HEK293 (cell line): ENCODE results near the gene BICRAL.

Experiments used
- GLIS1 ChIP-seq: fragments of 450-650 bp; formaldehyde crosslinking; IDR thresholded peaks from 2 replicates; pipeline ENCODE4 v1.5.1; 2016; ENCODE audit warnings: missing biosample characterization, missing genetic modification characterization
- KLF1 ChIP-seq: fragments of 450-650 bp; formaldehyde crosslinking; IDR thresholded peaks from 2 replicates; pipeline ENCODE4 v1.5.1; 2016; ENCODE audit warnings: missing biosample characterization, missing genetic modification characterization
- SCRT2 ChIP-seq: fragments of 450-650 bp; formaldehyde crosslinking; IDR thresholded peaks from 2 replicates; pipeline ENCODE4 v1.5.1; 2016; ENCODE audit warnings: missing biosample characterization, missing genetic modification characterization
- SP3 ChIP-seq: fragments of 450-650 bp; formaldehyde crosslinking; IDR thresholded peaks from 2 replicates; pipeline ENCODE4 v1.5.1; 2016; ENCODE audit warnings: missing biosample characterization, missing genetic modification characterization
- SP7 ChIP-seq: fragments of 450-650 bp; formaldehyde crosslinking; IDR thresholded peaks from 2 replicates; pipeline ENCODE4 v1.5.1; 2016; ENCODE audit warnings: missing biosample characterization, missing genetic modification characterization
- TRIM28 ChIP-seq: IDR thresholded peaks from 2 replicates; pipeline ENCODE4 v1.6.1; 2011; ENCODE audit warnings: low read length, control low read depth, borderline replicate concordance
- ZBTB48 ChIP-seq: fragments of 450-650 bp; formaldehyde crosslinking; IDR thresholded peaks from 2 replicates; pipeline ENCODE4 v1.5.1; 2016; ENCODE audit warnings: missing biosample characterization, missing genetic modification characterization
- ZFP37 ChIP-seq: fragments of 450-650 bp; formaldehyde crosslinking; IDR thresholded peaks from 2 replicates; pipeline ENCODE4 v1.5.1; 2016; ENCODE audit warnings: missing biosample characterization, missing genetic modification characterization
- ZNF16 ChIP-seq: fragments of 450-650 bp; formaldehyde crosslinking; IDR thresholded peaks from 2 replicates; pipeline ENCODE4 v1.5.1; 2016; ENCODE audit warnings: low read depth, missing biosample characterization, missing genetic modification characterization
- ZNF174 ChIP-seq: fragments of 450-650 bp; formaldehyde crosslinking; IDR thresholded peaks from 2 replicates; pipeline ENCODE4 v1.5.0; 2017; ENCODE audit warnings: missing biosample characterization, mild to moderate bottlenecking, missing genetic modification characterization
- ZNF221 ChIP-seq: fragments of 450-650 bp; formaldehyde crosslinking; IDR thresholded peaks from 2 replicates; pipeline ENCODE4 v1.5.1; 2017; ENCODE audit warnings: missing biosample characterization, missing genetic modification characterization, borderline replicate concordance
- ZNF335 ChIP-seq: fragments of 450-650 bp; formaldehyde crosslinking; conservative IDR thresholded peaks from 2 replicates; pipeline ENCODE4 v1.5.1; 2016; ENCODE audit warnings: missing biosample characterization, missing genetic modification characterization
- ZNF362 ChIP-seq: fragments of 450-650 bp; formaldehyde crosslinking; IDR thresholded peaks from 2 replicates; pipeline ENCODE4 v1.5.1; 2016; ENCODE audit warnings: missing biosample characterization, missing genetic modification characterization
- ZNF391 ChIP-seq: fragments of 450-650 bp; formaldehyde crosslinking; IDR thresholded peaks from 2 replicates; pipeline ENCODE4 v1.5.1; 2016; ENCODE audit warnings: low read depth, missing biosample characterization, missing genetic modification characterization, borderline replicate concordance
- ZNF530 ChIP-seq: fragments of 450-650 bp; formaldehyde crosslinking; IDR thresholded peaks from 2 replicates; pipeline ENCODE4 v1.5.1; 2016; ENCODE audit warnings: low read depth, missing biosample characterization, missing genetic modification characterization
- ZNF571 ChIP-seq: fragments of 450-650 bp; formaldehyde crosslinking; IDR thresholded peaks from 2 replicates; pipeline ENCODE4 v1.5.0; 2017; ENCODE audit warnings: missing biosample characterization, missing genetic modification characterization
- ZNF704 ChIP-seq: fragments of 450-650 bp; formaldehyde crosslinking; IDR thresholded peaks from 2 replicates; pipeline ENCODE4 v1.5.1; 2016; ENCODE audit warnings: missing biosample characterization, missing genetic modification characterization
- ZNF707 ChIP-seq: fragments of 450-650 bp; formaldehyde crosslinking; IDR thresholded peaks from 2 replicates; pipeline ENCODE4 v1.5.1; 2016; ENCODE audit warnings: missing biosample characterization, missing genetic modification characterization
- ZSCAN16 ChIP-seq: fragments of 450-650 bp; formaldehyde crosslinking; IDR thresholded peaks from 2 replicates; pipeline ENCODE4 v1.5.1; 2016; ENCODE audit warnings: missing biosample characterization, missing genetic modification characterization
- ZSCAN30 ChIP-seq: fragments of 450-650 bp; IDR thresholded peaks from 2 replicates; pipeline ENCODE4 v1.5.1; 2018; ENCODE audit warnings: missing biosample characterization, mild to moderate bottlenecking, missing genetic modification characterization, moderate library complexity
- TF ChIP-seq, protein P1 (sequence below): fragments of 450-650 bp; formaldehyde crosslinking; IDR thresholded peaks from 2 replicates; pipeline ENCODE4 v1.5.1; 2017; ENCODE audit warnings: missing biosample characterization, mild to moderate bottlenecking, missing genetic modification characterization, moderate library complexity
- TF ChIP-seq, protein P2 (sequence below): fragments of 450-650 bp; formaldehyde crosslinking; IDR thresholded peaks from 2 replicates; pipeline ENCODE4 v1.5.1; 2017; ENCODE audit warnings: missing biosample characterization, missing genetic modification characterization
- TF ChIP-seq, protein P3 (sequence below): fragments of 450-650 bp; formaldehyde crosslinking; IDR thresholded peaks from 2 replicates; pipeline ENCODE4 v1.5.1; 2017; ENCODE audit warnings: missing biosample characterization, missing genetic modification characterization
- TF ChIP-seq, protein P4 (sequence below): fragments of 450-650 bp; formaldehyde crosslinking; IDR thresholded peaks from 2 replicates; pipeline ENCODE4 v1.5.1; 2016; ENCODE audit warnings: missing biosample characterization, missing genetic modification characterization, borderline replicate concordance

Gene BICRAL

DNA sequence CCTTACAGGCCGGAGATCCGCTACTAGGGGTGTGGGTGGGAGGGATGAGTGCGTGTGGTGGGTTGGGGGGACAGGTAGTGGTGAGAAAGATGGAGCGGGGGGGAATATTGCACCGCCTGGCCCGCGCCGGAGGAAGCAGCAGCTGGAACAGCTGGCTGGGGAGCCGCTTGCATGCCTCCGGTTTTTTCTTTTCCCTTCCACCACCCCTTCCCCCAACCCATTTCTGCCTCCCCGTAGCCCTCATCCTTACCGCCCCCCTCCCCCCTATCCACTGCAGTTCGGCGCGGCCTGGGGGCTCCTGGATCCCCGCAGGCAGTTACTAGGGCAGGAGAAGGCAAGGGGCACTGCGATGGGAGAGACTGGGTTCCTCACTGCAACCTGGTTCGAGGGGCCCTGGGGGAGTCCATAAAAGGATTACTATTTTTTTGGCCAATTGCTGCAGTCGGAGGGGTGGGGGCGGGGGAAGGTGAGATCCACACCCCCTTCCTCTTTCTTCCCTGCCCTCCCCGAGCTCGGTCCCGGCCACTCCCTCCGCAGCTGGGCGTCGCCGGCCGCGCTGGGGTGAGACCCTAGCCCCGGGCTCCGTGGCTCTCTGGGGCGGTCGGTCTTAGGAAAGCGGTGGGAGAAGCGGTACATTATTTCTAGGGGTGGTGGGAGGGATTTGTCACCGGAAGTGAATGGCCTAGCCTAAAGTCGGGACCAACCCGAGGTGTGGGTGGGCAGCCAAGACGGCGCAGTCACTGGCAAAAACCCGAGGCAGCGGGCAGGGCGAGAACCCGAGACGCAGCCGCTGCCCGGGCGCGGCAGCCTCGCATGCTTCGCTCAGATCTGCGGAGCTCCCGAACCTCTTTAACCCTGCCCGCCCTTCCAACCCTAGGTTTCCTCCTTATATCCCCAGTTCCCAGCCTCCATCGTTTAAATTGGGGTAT lies 35.1 kb upstream of the BICRAL start (continued):
- TF ChIP-seq ZBTB48 (peak; percentile 83), ZNF362 (tag by site-specific recombination) (peak; percentile 64; the same call in 1 of the 2 replicates), KLF1 (peak; percentile 97), ZNF704 (tag by site-specific recombination) (no peak), ZNF16 (tag by site-specific recombination) (no peak), ZSCAN16 (tag by site-specific recombination) (no peak), ZNF391 (tag by site-specific recombination) (peak; percentile 79; the same call in 1 of the 2 replicates), ZNF174 (no peak), ZNF335 (tag by site-specific recombination) (peak; percentile 92), ZNF530 (tag by site-specific recombination) (no peak), SCRT2 (tag by site-specific recombination) (no peak), ZNF707 (tag by site-specific recombination) (no peak), SP7 (peak; percentile 13), ZNF571 (no peak), TRIM28 (no peak), GLIS1 (tag by site-specific recombination) (peak; percentile 48; the same call in 1 of the 2 replicates), ZFP37 (tag by site-specific recombination) (peak; percentile 48; the same call in 1 of the 2 replicates), ZSCAN30 (peak; percentile 84), SP3 (peak; percentile 84), ZNF221 (tag by site-specific recombination) (no peak)
- TF ChIP-seq, protein P1, sequence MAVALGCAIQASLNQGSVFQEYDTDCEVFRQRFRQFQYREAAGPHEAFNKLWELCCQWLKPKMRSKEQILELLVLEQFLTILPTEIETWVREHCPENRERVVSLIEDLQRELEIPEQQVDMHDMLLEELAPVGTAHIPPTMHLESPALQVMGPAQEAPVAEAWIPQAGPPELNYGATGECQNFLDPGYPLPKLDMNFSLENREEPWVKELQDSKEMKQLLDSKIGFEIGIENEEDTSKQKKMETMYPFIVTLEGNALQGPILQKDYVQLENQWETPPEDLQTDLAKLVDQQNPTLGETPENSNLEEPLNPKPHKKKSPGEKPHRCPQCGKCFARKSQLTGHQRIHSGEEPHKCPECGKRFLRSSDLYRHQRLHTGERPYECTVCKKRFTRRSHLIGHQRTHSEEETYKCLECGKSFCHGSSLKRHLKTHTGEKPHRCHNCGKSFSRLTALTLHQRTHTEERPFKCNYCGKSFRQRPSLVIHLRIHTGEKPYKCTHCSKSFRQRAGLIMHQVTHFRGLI: peak; percentile 25; the same call in 1 of the 2 replicates
- TF ChIP-seq, protein P2, sequence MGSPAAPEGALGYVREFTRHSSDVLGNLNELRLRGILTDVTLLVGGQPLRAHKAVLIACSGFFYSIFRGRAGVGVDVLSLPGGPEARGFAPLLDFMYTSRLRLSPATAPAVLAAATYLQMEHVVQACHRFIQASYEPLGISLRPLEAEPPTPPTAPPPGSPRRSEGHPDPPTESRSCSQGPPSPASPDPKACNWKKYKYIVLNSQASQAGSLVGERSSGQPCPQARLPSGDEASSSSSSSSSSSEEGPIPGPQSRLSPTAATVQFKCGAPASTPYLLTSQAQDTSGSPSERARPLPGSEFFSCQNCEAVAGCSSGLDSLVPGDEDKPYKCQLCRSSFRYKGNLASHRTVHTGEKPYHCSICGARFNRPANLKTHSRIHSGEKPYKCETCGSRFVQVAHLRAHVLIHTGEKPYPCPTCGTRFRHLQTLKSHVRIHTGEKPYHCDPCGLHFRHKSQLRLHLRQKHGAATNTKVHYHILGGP (tag by site-specific recombination): no peak
- TF ChIP-seq, protein P3, sequence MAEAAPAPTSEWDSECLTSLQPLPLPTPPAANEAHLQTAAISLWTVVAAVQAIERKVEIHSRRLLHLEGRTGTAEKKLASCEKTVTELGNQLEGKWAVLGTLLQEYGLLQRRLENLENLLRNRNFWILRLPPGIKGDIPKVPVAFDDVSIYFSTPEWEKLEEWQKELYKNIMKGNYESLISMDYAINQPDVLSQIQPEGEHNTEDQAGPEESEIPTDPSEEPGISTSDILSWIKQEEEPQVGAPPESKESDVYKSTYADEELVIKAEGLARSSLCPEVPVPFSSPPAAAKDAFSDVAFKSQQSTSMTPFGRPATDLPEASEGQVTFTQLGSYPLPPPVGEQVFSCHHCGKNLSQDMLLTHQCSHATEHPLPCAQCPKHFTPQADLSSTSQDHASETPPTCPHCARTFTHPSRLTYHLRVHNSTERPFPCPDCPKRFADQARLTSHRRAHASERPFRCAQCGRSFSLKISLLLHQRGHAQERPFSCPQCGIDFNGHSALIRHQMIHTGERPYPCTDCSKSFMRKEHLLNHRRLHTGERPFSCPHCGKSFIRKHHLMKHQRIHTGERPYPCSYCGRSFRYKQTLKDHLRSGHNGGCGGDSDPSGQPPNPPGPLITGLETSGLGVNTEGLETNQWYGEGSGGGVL (tag by site-specific recombination): peak; percentile 94
- TF ChIP-seq, protein P4, sequence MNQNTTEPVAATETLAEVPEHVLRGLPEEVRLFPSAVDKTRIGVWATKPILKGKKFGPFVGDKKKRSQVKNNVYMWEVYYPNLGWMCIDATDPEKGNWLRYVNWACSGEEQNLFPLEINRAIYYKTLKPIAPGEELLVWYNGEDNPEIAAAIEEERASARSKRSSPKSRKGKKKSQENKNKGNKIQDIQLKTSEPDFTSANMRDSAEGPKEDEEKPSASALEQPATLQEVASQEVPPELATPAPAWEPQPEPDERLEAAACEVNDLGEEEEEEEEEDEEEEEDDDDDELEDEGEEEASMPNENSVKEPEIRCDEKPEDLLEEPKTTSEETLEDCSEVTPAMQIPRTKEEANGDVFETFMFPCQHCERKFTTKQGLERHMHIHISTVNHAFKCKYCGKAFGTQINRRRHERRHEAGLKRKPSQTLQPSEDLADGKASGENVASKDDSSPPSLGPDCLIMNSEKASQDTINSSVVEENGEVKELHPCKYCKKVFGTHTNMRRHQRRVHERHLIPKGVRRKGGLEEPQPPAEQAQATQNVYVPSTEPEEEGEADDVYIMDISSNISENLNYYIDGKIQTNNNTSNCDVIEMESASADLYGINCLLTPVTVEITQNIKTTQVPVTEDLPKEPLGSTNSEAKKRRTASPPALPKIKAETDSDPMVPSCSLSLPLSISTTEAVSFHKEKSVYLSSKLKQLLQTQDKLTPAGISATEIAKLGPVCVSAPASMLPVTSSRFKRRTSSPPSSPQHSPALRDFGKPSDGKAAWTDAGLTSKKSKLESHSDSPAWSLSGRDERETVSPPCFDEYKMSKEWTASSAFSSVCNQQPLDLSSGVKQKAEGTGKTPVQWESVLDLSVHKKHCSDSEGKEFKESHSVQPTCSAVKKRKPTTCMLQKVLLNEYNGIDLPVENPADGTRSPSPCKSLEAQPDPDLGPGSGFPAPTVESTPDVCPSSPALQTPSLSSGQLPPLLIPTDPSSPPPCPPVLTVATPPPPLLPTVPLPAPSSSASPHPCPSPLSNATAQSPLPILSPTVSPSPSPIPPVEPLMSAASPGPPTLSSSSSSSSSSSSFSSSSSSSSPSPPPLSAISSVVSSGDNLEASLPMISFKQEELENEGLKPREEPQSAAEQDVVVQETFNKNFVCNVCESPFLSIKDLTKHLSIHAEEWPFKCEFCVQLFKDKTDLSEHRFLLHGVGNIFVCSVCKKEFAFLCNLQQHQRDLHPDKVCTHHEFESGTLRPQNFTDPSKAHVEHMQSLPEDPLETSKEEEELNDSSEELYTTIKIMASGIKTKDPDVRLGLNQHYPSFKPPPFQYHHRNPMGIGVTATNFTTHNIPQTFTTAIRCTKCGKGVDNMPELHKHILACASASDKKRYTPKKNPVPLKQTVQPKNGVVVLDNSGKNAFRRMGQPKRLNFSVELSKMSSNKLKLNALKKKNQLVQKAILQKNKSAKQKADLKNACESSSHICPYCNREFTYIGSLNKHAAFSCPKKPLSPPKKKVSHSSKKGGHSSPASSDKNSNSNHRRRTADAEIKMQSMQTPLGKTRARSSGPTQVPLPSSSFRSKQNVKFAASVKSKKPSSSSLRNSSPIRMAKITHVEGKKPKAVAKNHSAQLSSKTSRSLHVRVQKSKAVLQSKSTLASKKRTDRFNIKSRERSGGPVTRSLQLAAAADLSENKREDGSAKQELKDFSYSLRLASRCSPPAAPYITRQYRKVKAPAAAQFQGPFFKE (tag by site-specific recombination): no peak
